Bone marrow (tissue), 2 donors: ENCODE measurements around the gene MEF2C.

Experiments
- DNase-seq, 2 donors: peaks; one replicate each; lab custom pipeline; 2025; lab: John Stamatoyannopoulos, UW

MEF2C gene

GRCh38 chr5:88888848-88889188, 5.8 kb upstream of the MEF2C start:
- no peak for DNase-seq

GRCh38 chr5:88888291-88888690, 5.3 kb upstream of the MEF2C start:
- no peak for DNase-seq

GRCh38 chr5:88887342-88887741, 4.4 kb upstream of the MEF2C start:
- DNase-seq, result no peak

GRCh38 chr5:88886746-88887341, 3.9 kb upstream of the MEF2C start:
- DNase-seq, result no peak

- no peak for DNase-seq
Measured at GRCh38 chr5:88886252-88886651, 3.3 kb upstream of the MEF2C start.

GRCh38 chr5:88885002-88885401, 2.0 kb upstream of the MEF2C start:
- DNase-seq, result no peak

GRCh38 chr5:88884608-88884877, 1.6 kb upstream of the MEF2C start:
- peak in 1 of 2 donors; percentile 21 for DNase-seq

GRCh38 chr5:88883836-88884607, 1.0 kb upstream of the MEF2C start:
- DNase-seq, result peak; percentile 29 to 67

GRCh38 chr5:88882276-88883038, 527 bp downstream of the MEF2C start:
- no peak for DNase-seq

- peak in 1 of 2 donors; percentile 30 for DNase-seq
Measured at GRCh38 chr5:88881571-88881971, 1.4 kb downstream of the MEF2C start.

GRCh38 chr5:88880201-88880600, 2.8 kb downstream of the MEF2C start:
- DNase-seq, result no peak

- DNase-seq, result no peak
Measured at GRCh38 chr5:88879724-88880123, 3.3 kb downstream of the MEF2C start.

- DNase-seq, result peak in 1 of 2 donors; percentile 23
Measured at GRCh38 chr5:88878976-88879375, 4.0 kb downstream of the MEF2C start.

- DNase-seq, result no peak
Measured at GRCh38 chr5:88877826-88878225, 5.2 kb downstream of the MEF2C start.

- no peak for DNase-seq
Measured at GRCh38 chr5:88876714-88877113, 6.3 kb downstream of the MEF2C start.

GRCh38 chr5:88875341-88876234, 7.4 kb downstream of the MEF2C start:
- peak in 1 of 2 donors; percentile 29 for DNase-seq

GRCh38 chr5:88873447-88873846, 9.5 kb downstream of the MEF2C start:
- no peak for DNase-seq

GRCh38 chr5:88872971-88873370, 10.0 kb downstream of the MEF2C start:
- no peak for DNase-seq

GRCh38 chr5:88870285-88870684, 12.7 kb downstream of the MEF2C start:
- DNase-seq, result no peak

- DNase-seq, result no peak
Measured at GRCh38 chr5:88868468-88869068, 14.4 kb downstream of the MEF2C start.

- no peak for DNase-seq
Measured at GRCh38 chr5:88867638-88868037, 15.3 kb downstream of the MEF2C start.

GRCh38 chr5:88863523-88863922, 19.5 kb downstream of the MEF2C start:
- no peak for DNase-seq
